Osteocyte (in vitro differentiated cells): ENCODE data around the gene TBC1D8B. TPM values are rescaled to one million over a fixed set of nuclear protein-coding genes. Genes with fewer than 3 reads are reported as not detected.

ENCODE experiments used
- DNase-seq: peaks from one replicate; pipeline ENCODE4 v3.0.0; 2021; ENCODE audit warnings: mixed read lengths; ENCODE audit not compliant: unreplicated experiment; ENCODE audit errors: extremely low spot score
- H3K27ac Mint-ChIP-seq: one replicate; pipeline ENCODE4 v1.8.0; 2021; ENCODE audit warnings: mild to moderate bottlenecking, mixed read lengths; ENCODE audit not compliant: unreplicated experiment
- H3K27me3 Mint-ChIP-seq: one replicate; pipeline ENCODE4 v1.8.0; 2021; ENCODE audit warnings: mixed read lengths; ENCODE audit not compliant: unreplicated experiment
- H3K36me3 Mint-ChIP-seq: one replicate; pipeline ENCODE4 v1.8.0; 2021; ENCODE audit warnings: mixed read lengths; ENCODE audit not compliant: unreplicated experiment
- H3K4me1 Mint-ChIP-seq: one replicate; pipeline ENCODE4 v1.8.0; 2021; ENCODE audit warnings: mixed read lengths; ENCODE audit not compliant: unreplicated experiment
- H3K4me3 Mint-ChIP-seq: one replicate; pipeline ENCODE4 v1.8.0; 2021; ENCODE audit warnings: mild to moderate bottlenecking, moderate library complexity, mixed read lengths; ENCODE audit not compliant: unreplicated experiment
- H3K9me3 Mint-ChIP-seq: one replicate; pipeline ENCODE4 v1.8.0; 2021; ENCODE audit warnings: mixed read lengths; ENCODE audit not compliant: unreplicated experiment
- total RNA-seq: library from RNA; stranded (reverse); gene quantifications from 2 replicates; pipeline ENCODE4 v1.2.1, GENCODE V29; 2021
- TF ChIP-seq, protein P1 (sequence below): fragments of 200-600 bp; sonication (generic); IDR thresholded peaks from 2 replicates; pipeline ENCODE4 v1.5.0; 2021; ENCODE audit warnings: antibody characterized with exemption, mild to moderate bottlenecking, moderate library complexity

The TBC1D8B gene
- total RNA-seq, 1 donor from 2014 or later, result 11.0 TPM

DNA sequence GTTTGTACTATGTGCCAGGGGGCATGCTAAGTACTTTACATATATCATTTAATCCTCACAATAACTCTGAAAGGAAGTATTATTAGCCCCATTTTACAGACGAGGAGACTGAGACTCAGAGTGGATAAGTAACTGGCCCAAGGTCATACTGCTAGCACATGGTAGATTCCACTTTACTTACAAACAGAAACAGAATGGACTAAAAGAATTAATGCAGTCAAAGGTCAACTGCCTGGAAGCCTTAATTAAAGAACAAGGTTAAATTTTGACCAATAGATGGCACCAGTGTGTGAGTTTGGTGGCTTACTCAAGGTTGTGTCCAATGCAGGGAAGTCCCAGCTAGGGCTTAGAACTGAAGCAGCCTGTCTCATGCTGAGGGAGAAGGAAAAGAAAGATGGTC is 96.0 kb downstream of the TBC1D8B start:
- DNase-seq, result no peak
- no peaks in the 10 kb centered on the region for H3K9me3 Mint-ChIP-seq
- H3K27ac Mint-ChIP-seq, result no peak overlapping the region
- peaks cover 23% of the 10 kb centered on the region for H3K4me1 Mint-ChIP-seq
- no peak overlapping the region for H3K4me3 Mint-ChIP-seq
- no peaks in the 10 kb centered on the region for H3K36me3 Mint-ChIP-seq
- no peaks in the 10 kb centered on the region for H3K27me3 Mint-ChIP-seq
- TF ChIP-seq, protein P1, sequence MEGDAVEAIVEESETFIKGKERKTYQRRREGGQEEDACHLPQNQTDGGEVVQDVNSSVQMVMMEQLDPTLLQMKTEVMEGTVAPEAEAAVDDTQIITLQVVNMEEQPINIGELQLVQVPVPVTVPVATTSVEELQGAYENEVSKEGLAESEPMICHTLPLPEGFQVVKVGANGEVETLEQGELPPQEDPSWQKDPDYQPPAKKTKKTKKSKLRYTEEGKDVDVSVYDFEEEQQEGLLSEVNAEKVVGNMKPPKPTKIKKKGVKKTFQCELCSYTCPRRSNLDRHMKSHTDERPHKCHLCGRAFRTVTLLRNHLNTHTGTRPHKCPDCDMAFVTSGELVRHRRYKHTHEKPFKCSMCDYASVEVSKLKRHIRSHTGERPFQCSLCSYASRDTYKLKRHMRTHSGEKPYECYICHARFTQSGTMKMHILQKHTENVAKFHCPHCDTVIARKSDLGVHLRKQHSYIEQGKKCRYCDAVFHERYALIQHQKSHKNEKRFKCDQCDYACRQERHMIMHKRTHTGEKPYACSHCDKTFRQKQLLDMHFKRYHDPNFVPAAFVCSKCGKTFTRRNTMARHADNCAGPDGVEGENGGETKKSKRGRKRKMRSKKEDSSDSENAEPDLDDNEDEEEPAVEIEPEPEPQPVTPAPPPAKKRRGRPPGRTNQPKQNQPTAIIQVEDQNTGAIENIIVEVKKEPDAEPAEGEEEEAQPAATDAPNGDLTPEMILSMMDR, result peak; percentile 56

DNA sequence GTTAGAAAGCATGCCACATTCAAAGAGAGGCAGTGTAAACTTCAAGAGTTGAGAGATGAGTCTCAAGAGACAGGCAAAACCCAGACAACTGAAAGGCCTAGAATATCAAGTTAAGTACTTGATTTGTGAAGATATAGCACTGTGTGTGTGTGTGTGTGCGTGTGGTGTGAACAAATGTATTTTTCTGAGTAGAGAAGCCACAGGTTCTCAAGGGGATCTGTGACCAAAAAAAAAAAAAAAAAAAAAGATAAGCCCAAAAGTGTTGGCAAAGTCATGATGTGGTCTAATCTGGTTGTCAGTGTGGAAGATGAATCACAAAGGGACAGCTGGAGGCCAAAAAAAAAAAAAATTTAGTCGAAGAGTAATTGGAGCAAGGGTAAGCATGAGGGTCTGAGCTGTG is 96.8 kb downstream of the TBC1D8B start:
- Mint-ChIP-seq H3K4me1 (peaks cover 30% of the 10 kb centered on the region), H3K27ac (no peak overlapping the region), H3K27me3 (no peaks in the 10 kb centered on the region), H3K36me3 (no peaks in the 10 kb centered on the region), H3K4me3 (no peak overlapping the region), H3K9me3 (no peaks in the 10 kb centered on the region)
- no peak for DNase-seq
- TF ChIP-seq, protein P1, result no peak

DNA sequence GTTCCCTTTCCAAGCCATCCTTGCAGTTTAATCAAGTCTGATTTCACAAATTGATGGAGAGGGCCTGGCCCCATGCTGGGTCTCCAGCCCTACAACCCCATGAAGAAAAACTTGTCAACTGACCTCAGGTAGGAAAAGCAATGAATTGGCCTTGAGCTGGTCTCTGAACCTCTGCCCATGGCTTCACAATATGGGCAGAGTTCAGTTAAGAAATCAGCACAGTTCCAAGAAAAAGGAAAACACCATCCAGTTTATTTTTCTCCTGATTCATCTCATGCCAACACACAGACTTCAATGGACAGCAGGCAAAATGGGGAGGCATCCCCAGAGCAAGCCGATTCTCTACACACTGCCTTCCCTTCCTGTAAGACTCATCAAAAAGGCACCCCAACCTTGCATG is 97.4 kb downstream of the TBC1D8B start:
- TF ChIP-seq, protein P1, result no peak
- Mint-ChIP-seq H3K27ac (no peak overlapping the region), H3K9me3 (no peaks in the 10 kb centered on the region), H3K4me1 (peaks cover 33% of the 10 kb centered on the region), H3K36me3 (no peaks in the 10 kb centered on the region), H3K4me3 (no peak overlapping the region), H3K27me3 (no peaks in the 10 kb centered on the region)
- no peak for DNase-seq

DNA sequence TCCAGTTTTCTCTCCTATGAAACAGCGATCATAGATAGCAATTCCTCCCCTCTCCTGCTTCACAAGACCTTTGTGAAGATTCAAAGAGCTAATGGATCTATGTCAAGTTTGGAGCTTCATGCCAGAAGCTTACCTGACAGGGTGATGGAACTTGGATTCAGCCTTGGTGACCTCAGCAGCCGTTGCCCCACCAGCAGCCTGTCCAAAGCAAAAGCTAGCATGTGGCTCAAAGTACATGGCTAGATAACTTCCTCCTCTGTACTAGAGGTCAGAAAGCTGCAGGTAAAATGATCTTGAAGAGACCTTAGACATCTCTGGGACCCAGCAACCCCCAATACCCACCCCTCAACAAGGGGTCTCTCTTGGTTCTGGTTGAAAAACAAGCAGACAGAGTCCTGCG is 98.9 kb downstream of the TBC1D8B start:
- no peak for DNase-seq
- H3K4me3 Mint-ChIP-seq, result no peak overlapping the region
- H3K36me3 Mint-ChIP-seq, result no peaks in the 10 kb centered on the region
- H3K4me1 Mint-ChIP-seq, result peaks cover 20% of the 10 kb centered on the region
- TF ChIP-seq, protein P1, result no peak
- H3K27me3 Mint-ChIP-seq, result no peaks in the 10 kb centered on the region
- H3K27ac Mint-ChIP-seq, result no peak overlapping the region
- no peaks in the 10 kb centered on the region for H3K9me3 Mint-ChIP-seq

DNA sequence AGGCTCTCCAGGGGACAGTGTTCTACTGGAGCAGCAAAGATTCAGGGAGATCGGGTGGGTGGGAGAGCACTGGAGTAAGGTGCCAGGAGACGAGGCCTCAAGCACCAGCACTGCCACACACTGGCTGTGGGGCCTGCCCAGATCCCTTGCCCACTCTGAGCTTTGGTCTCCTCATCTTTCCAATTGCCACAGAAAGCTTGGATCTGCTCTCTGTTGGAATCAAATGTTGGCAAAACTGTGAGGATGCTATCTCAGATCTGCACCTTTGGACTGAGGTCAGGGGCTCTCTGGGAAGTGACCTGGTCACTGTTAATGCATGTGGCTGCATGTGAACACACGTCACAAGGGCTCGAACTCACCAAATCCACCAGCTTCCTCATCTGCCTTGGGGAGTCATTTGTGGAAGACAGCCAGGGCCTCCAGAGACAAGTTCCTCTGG is 99.3 kb downstream of the TBC1D8B start:
- no peak for DNase-seq
- H3K4me3 Mint-ChIP-seq, result no peak overlapping the region
- no peaks in the 10 kb centered on the region for H3K27me3 Mint-ChIP-seq
- H3K9me3 Mint-ChIP-seq, result no peaks in the 10 kb centered on the region
- TF ChIP-seq, protein P1, result no peak
- H3K4me1 Mint-ChIP-seq, result peaks cover 24% of the 10 kb centered on the region
- H3K36me3 Mint-ChIP-seq, result no peaks in the 10 kb centered on the region
- H3K27ac Mint-ChIP-seq, result no peak overlapping the region
